Parietal lobe (tissue), 1 donor: Measurements from ENCODE around the gene RGMA. TPM values are rescaled to one million over a fixed set of nuclear protein-coding genes. Genes with fewer than 3 reads are reported as not detected.

Experiments used
- total RNA-seq: library from RNA; depleted of rRNA; stranded (reverse); fragments of >200 nt; gene quantifications from one replicate; pipeline ENCODE4 v1.2.3, GENCODE V29; 2014

Gene RGMA
- total RNA-seq, result 16.6 TPM

GRCh38 chr15:93088981-93089726, at the start of gene RGMA:
TSS of gene RGMA (minus strand) at chr15:93089211. CDS start at chr15:93088932, 279 bp downstream.

Other genes with a start within 250 kb of the RGMA start
- 201 TPM for gene CHD2, start 188.9 kb downstream of the RGMA start, total RNA-seq